ENCODE measurements around the gene DBN1. TPM values are rescaled to one million over a fixed set of nuclear protein-coding genes. Genes with fewer than 3 reads are reported as not detected.
"Not testable (repeated sequence)": the region's sequence is repeated elsewhere in the genome, so short reads cannot be mapped to it uniquely, and the experiment has no call there.

DBN1 gene
- total RNA-seq, 1 donor from 2014 or later, result 34.6 TPM

DNA sequence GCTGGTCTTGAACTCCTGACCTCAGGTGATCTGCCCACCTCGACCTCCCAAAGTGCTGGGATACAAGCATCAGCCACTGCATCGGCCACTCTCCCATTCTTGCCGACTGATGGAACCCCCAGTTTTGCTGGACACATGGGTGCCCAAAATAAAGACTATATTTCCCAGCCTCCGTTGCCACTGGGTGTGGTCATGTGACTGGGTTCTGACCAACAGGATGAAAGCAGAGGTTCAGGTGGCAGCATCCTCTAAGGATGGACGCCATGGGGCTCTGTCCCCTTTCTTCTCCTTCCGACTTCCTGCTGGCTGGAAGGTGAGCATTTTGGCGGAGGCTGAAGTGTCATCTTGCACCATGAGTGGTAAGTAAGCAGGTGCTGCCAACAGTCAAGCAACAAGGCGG is 13.7 kb upstream of the DBN1 start:
- ATAC-seq, result no peak
- H3K9me3 ChIP-seq, result no peaks in the 10 kb centered on the region
- intact Hi-C loops (cut with DNase I), result no loop called here
- no peak overlapping the region for H3K4me3 ChIP-seq
- no peak overlapping the region for H3K27ac ChIP-seq
- DNase-seq, result no peak
- H3K36me3 ChIP-seq, result peaks cover 60% of the 10 kb centered on the region
- TF ChIP-seq, protein P1, sequence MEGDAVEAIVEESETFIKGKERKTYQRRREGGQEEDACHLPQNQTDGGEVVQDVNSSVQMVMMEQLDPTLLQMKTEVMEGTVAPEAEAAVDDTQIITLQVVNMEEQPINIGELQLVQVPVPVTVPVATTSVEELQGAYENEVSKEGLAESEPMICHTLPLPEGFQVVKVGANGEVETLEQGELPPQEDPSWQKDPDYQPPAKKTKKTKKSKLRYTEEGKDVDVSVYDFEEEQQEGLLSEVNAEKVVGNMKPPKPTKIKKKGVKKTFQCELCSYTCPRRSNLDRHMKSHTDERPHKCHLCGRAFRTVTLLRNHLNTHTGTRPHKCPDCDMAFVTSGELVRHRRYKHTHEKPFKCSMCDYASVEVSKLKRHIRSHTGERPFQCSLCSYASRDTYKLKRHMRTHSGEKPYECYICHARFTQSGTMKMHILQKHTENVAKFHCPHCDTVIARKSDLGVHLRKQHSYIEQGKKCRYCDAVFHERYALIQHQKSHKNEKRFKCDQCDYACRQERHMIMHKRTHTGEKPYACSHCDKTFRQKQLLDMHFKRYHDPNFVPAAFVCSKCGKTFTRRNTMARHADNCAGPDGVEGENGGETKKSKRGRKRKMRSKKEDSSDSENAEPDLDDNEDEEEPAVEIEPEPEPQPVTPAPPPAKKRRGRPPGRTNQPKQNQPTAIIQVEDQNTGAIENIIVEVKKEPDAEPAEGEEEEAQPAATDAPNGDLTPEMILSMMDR (IDR thresholded peaks at IDR 0.05), result no peak
- no peaks in the 10 kb centered on the region for H3K4me1 ChIP-seq
- no peaks in the 10 kb centered on the region for H3K27me3 ChIP-seq

DNA sequence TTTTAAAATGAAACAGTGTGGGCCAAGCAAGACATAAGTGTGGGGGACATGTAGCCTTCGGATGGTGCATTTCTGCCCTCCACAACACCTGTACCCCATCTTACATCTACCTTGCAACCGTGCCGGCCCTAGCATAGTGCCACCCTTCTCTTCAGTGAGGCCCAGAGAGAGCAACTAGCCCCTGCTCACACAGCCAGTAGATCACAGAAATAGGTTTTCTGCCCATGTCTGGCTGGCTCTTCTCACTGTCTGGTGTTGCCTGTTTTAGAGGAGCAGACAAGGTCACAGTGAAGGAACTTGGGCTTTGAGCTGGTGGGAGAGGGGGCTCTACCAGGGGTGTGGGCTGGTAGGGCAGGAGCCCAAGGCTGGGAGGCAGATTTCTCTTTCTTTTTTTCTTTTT is 12.8 kb upstream of the DBN1 start:
- no peak for DNase-seq
- ATAC-seq, result no peak
- intact Hi-C loops (cut with DNase I), result no loop called here
- H3K36me3 ChIP-seq, result peaks cover 60% of the 10 kb centered on the region
- no peaks in the 10 kb centered on the region for H3K4me1 ChIP-seq
- no peaks in the 10 kb centered on the region for H3K9me3 ChIP-seq
- TF ChIP-seq, protein P1 (IDR thresholded peaks at IDR 0.05), result no peak
- no peaks in the 10 kb centered on the region for H3K27me3 ChIP-seq
- H3K4me3 ChIP-seq, result no peak overlapping the region
- no peak overlapping the region for H3K27ac ChIP-seq

DNA sequence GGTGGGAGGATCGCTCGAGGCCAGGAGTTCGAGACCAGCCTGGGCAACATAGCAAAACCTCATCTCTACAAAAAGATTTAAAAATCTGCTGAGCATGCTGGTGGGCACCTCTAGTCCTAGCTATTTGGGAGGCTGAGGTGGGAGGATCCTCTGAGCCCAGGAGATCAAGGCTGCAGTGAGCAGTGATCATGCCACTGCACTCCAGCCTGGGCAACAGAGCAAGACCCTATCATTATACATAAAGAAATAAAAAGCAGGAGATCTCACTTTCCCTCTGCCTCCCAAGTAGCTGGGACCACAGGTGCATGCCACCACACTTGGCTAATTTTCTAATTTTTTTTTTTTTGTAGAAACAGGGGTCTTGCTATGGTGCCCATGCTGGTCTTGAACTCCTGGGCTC is 12.3 kb upstream of the DBN1 start:
- H3K27me3 ChIP-seq; H3K27ac ChIP-seq; H3K9me3 ChIP-seq; ATAC-seq; intact Hi-C loops (cut with DNase I); H3K4me1 ChIP-seq; DNase-seq; H3K4me3 ChIP-seq: not testable (repeated sequence)
- H3K36me3 ChIP-seq, result peaks cover 57% of the 10 kb centered on the region

DNA sequence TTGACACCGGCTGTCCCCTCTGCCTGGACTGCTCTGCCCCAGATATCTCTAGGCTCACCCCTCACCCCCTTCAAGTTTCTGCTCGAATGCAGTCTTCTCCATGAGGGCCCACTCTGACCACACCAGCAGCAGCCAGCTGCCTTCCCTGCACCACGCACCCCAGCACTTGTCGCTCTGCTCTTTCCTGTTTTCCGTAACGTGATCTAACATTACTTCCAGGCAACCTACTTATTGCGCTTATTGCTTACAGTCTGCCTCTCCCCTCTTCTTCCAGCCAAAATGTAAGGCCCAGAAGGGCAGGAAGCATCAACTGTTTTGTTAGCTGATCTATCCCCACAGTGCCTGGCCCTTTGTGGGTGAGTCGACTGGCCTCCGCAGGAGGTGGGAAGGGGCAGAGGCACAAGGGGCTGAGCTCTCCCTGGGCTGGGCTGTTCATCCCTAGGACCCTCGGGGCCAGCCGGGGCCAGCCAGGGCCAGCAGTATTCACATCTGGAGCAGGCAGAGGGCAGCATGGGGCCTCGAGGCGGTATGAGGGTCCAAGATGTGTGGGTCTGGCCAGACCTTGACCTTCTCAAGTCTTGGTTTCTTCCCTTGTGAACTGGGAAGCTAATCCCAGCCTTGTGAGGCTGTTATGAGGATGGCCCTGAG is 11.6 kb upstream of the DBN1 start:
- intact Hi-C loops (cut with DNase I), result no loop called here
- peaks cover 1% of the 10 kb centered on the region for H3K4me1 ChIP-seq
- no peak for DNase-seq
- H3K4me3 ChIP-seq, result no peak overlapping the region
- H3K27me3 ChIP-seq, result no peaks in the 10 kb centered on the region
- TF ChIP-seq, protein P1 (IDR thresholded peaks at IDR 0.05), result no peak
- peaks cover 49% of the 10 kb centered on the region for H3K36me3 ChIP-seq
- no peaks in the 10 kb centered on the region for H3K9me3 ChIP-seq
- H3K27ac ChIP-seq, result no peak overlapping the region
- no peak for ATAC-seq

DNA sequence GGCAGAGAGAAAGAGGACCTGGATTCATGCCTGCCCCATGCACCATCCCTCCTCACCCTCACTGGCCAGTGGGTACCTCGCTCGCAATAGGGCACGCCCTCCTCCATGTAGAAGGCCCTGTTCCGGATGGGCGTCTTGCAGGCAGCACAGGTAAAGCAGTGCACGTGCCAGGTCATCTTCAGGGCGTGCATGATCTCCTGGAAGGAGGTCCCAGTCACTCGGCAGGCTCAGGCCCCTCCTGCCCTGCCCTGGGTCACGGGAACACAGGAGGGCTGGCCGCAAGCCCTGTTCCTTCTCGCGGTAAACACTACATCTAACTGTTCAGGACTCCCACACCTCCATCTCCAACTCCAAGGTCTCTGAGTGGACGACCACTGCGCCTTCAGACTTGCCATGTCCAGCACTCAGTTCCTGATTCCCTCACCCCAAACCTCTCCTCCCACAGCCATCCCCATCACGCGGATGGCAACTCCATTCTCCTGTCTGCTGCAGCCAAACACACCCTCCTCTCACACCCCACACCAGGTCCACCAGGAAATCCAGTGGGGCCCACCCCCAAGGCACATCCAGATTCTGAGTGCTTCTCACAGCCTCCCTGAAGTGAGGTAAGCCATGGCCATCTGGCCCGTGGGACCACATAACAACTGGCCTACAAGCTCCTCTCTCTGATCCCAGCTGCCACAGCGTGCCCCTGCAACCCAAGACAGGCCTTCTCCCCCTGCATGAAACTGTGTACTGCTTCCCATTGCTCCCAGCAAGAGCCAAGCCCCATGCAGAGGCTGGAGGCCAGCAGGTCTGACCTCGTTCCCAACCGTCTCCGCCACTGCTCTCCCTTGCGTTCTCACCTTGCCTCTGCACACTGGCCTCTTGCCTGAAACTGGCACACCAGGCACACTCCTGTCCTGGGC is 10.8 kb upstream of the DBN1 start:
- intact Hi-C loops (cut with DNase I), result no loop called here
- Histone ChIP-seq H3K9me3 (no peaks in the 10 kb centered on the region), H3K4me1 (peaks cover 9% of the 10 kb centered on the region), H3K4me3 (no peak overlapping the region), H3K27ac (no peak overlapping the region), H3K36me3 (peaks cover 45% of the 10 kb centered on the region), H3K27me3 (no peaks in the 10 kb centered on the region)
- ATAC-seq (no peak), DNase-seq (no peak)
- TF ChIP-seq, protein P1 (IDR thresholded peaks at IDR 0.05), result no peak

DNA sequence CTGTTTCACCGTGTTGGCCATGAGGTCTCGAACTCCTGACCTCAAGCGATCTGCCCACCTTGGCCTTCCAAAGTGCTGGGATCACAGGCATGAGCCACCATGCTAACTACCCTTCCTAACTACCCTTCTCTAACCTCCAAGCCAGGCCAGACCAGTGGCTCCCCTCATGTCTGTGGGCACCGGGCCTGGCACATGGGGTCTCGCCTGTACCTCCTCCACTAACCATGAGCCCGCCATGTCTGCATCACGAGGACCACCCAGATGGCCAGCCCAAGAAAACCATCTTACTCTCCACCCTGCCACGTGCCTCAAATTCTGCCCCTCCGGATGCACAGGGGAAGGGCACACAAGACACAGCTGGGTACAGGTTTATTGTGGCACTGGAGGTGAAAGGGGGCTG is 9.6 kb upstream of the DBN1 start:
- no peak for DNase-seq
- H3K27ac ChIP-seq, result no peak overlapping the region

More for the DNA sequence above, 9.6 kb upstream of the DBN1 start:
- H3K36me3 ChIP-seq, result peaks cover 35% of the 10 kb centered on the region
- H3K27me3 ChIP-seq, result no peaks in the 10 kb centered on the region
- H3K4me1 ChIP-seq, result peaks cover 21% of the 10 kb centered on the region
- TF ChIP-seq, protein P1 (IDR thresholded peaks at IDR 0.05), result no peak
- ATAC-seq, result no peak
- H3K4me3 ChIP-seq, result no peak overlapping the region
- H3K9me3 ChIP-seq, result no peaks in the 10 kb centered on the region
- intact Hi-C loops (cut with DNase I), result no loop called here

Data from upper lobe of right lung (tissue), 1 donor.